ENCODE data around the gene DPP9.
"Not testable (repeated sequence)": the region's sequence is repeated elsewhere in the genome, so short reads cannot be mapped to it uniquely, and the experiment has no call there.

Gene DPP9

GRCh38 chr19:4684312-4685095 lies 39.1 kb downstream of the DPP9 start:
- no peak for ATAC-seq

DNA sequence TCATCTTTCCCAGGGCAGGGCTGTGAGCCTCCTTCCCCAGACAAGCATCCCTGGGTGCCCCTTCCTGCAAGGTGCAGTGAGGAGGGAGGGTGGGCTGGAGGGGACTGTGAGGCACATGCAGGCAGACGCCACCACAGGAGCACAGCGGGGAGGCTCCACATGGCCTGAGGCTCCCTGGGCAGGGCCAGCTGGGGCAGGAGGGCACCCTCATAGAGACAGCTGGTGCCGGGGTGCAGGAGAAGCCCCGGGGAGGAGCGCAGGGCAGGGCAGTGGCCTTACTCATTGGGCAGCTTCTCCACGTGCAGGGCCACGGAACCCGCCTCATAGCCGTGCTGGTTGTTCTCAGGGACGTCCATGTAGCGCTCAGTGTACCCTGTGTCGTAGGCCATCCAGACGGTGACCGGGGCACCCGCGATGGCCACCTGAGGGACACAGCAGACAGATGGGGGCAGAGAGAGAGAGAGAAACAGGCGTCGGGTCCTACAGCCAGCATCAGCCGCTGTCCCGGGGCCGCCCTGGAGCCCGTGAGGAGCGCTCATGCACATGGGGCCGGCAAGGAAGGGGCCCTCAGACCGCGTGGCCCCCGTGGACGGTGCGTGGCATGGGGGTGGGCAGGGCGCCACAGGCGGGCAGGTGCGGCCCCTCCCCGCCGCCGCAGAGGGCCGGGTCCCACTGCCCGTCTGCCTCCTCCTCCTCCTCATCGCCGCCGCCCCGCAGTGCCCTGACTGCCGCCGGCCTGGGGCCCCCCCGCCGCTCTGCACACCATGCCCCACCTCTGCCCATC lies 41.0 kb downstream of the DPP9 start:
- ATAC-seq = no peak

DNA sequence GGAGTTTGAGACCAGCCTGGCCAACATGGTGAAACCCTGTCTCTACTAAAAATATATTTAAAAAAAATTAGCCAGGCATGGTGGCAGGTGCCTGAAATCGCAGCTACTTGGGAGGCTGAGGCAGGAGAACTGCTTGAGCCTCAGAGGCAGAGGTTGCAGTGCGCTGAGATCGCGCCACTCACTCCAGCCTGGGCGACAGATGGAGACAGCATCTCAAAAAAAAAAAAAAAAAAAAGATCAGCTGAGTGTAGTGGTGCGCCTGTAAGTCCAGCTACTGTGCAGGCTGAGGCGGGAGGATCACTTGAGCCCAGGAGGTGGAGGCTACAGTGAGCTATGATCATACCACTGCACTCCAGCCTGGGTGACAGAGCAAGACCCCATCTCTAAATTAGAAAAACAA lies 43.6 kb downstream of the DPP9 start:
- not testable (repeated sequence) for ATAC-seq

GRCh38 chr19:4678881-4679790 lies 44.5 kb downstream of the DPP9 start:
- peak in 1 of 2 donors; percentile 36 for ATAC-seq

GRCh38 chr19:4676955-4677731 lies 46.5 kb downstream of the DPP9 start:
- peak in 1 of 2 donors; percentile 2 for ATAC-seq

DNA sequence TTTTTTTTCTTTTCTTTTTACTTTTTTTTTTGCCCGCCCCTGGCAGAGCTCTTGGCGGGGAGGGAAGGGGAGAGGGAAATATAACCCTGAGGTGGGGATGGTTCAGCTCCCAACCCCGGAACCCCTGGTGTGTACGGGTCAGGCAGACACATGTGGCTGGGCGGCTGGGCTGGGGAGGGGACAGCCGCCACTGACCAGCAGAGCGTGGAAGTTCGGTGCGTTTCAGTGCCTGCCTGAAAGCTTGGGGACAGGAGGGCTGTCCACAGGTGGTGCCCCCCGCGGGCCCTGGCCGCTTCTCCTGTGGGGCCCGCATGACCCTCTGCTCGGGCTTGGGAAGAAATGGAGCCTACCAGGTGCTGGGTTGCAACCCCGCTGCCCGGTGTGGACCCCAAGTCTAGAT lies 48.3 kb downstream of the DPP9 start:
- ATAC-seq = no peak

GRCh38 chr19:4673726-4674125 lies 49.9 kb downstream of the DPP9 start:
- no peak for ATAC-seq

DNA sequence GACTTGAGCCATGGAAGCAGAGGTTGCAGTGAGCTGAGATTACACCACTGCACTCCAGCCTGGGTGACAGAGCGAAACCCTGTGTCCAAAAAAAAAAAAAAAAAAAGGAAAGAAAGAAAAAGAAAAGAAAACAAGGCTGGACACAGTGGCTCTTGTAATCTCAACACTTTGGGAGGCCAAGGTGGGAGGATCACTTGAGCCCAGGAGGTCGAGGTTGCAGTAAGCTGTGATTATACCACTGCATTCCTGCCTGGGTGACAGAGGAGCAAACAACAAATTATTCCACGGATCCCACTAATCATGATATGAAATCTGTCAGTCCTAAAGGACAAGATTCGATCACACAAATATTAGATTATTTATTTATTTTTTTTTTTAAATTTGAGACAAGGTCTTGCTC lies 50.4 kb downstream of the DPP9 start:
- ATAC-seq = no peak

DNA sequence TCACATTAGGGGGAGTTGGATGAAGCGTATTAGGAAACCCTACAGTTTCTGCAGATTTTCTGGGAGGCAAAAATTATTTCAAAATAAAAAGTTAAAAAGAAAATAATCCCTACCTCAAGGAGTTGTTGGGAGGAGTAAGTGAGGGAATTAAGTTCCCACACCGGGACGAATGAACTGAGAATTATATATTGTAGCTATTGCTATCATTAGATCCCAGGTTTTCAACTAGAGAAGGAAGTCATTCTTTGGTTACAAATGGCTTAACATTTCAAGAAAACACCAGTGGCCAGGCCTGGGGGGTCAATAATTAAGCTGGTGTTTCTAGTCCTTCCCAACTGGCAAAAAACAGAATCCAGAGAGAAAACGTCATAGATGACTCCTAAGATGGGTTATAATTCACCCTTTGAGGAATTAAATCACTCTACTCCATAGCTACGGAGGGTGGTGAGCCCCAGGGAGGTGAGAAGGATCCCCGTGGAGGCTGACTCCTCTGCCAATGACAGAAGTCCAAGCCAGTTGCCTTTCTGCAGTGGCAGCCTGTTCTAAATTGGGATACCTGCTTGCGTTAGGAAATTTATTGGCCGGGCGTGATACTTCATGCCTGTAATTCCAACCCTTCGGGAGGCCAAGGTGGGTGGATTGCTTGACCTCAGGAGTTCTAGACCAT lies 52.3 kb downstream of the DPP9 start:
- no peak for ATAC-seq

- ATAC-seq = peak; percentile 99
These were observed 53.7 kb downstream of the DPP9 start, which contains the start of gene MYDGF for GRCh38 chr19:4669723-4670480. TSS of gene MYDGF (minus strand) at chr19:4670342. CDS start at chr19:4670334, 8 bp downstream.

DNA sequence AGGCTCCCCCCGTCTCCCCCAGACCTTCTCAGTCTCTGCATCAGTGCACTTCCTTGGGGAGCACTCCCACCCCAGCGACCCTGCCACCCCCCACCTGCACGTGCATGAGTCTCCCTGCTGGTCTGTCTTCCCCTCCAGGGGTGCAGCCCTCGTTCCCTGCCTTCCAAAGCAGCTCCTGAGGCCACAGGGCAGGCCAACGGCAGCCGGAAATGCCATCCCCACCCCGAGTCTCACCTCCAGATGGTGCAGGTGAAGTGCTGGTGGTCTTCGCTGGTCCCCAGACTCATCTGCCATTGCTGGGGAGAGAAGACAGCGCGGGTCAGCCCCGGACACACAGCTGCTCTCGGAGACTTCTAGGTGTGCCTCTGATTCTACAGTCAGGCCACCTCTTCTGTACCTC lies 59.0 kb downstream of the DPP9 start:
- ATAC-seq = no peak

- ATAC-seq = no peak
These were observed 60.8 kb downstream of the DPP9 start for GRCh38 chr19:4662812-4663211.

DNA sequence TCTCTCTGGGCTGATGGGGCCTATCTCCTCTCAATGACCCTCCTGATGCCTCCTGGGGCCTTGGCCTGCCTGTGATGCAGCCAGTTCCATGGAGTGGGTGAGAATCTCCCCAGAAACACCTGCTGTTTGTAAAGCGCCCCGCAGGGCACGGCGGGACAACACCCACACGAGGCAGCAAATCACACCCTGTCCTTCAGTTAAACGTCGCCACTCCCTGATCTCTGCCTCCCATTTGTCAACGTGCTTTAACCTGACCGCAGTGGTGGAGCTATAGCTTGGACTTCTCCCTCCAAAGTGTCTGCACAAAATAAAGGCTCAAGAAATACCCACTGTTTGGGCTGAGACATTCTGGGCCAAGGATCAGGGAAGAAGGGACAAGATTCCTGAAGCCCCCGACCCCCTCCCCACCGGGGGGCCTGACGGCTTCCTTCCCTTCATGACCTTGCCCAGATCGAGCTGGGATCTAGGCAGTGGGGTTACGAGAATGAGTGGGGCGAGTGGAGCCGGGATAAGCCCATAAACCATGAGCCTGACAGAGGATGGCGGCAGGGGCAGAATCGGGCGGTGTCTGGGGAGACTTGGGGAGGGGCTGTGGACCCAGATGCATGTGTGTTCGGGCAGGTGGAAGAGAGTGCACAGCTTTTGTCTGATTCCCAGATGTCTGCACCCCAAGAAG lies 61.5 kb downstream of the DPP9 start:
- ATAC-seq = no peak

GRCh38 chr19:4660993-4661392 lies 62.6 kb downstream of the DPP9 start:
- ATAC-seq = no peak

DNA sequence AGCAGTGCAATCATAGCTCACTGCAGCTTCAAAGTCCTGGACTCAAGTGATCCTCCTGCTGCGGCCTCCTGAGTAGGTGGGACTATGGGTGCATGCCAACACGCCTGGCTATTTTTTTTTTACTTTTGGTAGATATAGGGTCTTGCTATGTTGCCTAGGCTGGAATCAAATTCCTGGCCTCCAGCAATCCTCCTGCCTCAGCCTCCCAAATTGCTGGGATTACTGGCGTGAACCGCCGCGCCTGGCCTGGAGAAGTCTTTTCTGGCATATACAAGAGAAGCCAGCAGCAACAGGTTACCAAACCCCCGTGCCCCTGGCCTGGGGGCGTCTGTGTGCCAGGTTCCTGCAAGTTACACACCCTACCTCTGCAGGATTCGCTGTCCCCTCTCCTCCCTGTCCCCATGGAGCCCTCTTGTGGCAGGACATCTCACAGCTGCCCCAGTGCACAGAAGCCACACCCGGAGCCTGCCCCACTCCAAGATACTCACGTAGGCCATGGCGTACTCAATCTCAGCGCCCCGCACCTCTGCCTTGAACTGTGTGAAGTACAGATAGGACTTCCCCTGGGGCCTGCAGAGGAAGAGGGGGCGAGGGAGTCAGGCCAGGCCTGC lies 63.4 kb downstream of the DPP9 start:
- ATAC-seq = no peak

GRCh38 chr19:4657835-4658234 lies 65.8 kb downstream of the DPP9 start:
- no peak for ATAC-seq

GRCh38 chr19:4657262-4657661 lies 66.4 kb downstream of the DPP9 start:
- ATAC-seq = no peak

DNA sequence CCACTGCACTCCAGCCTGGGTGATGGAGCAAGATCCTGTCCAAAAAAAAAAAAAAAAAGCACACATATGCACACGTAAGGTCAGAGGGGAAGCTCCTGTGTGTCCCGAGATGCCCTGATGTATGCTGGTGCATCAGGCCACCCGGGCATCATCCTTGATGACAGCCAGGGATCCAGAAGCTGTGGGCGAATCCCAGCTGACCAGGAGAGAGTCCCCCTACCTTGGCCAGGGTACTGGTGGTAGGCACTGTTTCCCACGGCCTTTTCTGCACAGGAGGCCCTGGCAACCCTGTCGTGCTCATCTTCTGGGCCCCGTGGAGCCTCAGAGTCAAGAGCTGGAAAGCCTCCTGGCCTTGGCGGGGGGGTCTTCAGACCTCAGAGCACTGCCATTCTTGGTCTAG lies 67.5 kb downstream of the DPP9 start:
- ATAC-seq = no peak

DNA sequence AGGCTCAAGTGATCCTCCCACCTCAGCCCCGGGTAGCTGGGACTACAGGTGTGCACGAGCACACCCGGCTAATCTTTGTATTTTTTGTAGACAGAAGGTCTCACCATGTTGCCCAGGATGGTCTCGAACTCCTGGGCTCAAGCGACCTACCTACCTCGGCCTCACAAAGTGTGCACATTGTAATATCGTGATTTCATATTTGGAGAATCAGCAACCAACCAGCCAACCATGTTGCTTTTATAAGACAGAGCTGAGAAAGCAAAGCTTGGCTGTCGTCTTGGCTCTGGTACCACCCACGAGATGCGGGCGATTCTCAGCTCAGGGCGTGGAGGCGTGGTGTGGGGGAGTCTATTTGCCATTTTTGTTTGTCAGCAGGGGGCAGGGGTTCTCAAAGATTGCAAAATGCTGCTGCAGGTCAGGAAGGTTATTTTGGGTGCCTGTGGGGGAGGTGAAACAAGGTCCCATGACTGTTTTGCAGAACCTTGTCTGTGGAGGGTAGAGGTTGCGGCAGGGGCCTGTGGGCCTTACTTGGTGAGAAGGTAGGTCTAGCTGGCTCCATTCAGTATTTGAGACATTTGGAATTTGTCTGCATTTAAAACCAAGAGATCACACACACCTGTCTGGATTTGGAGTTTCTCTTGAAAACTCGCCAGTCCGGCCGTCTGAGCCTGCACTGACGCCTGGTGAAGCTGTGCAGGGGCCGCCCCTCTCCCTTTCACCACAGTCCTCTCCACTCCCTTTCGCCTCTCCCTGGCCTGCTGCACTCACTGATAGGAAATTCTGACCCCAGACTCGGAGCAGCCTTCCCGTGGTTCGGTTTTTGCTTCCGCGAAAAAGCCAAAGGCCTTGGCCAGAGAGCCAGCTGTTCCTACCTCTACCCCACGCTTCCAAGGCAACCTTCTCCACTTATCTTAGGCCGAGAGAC lies 68.9 kb downstream of the DPP9 start:
- ATAC-seq = no peak
